Measurements from ENCODE around the gene PSAP. TPM values are rescaled to one million over a fixed set of nuclear protein-coding genes. Genes with fewer than 3 reads are reported as not detected.

The PSAP gene
- total RNA-seq, 1 experiment from 2014 or later: 336 TPM

GRCh38 chr10:71821909-71822763 lies 28.9 kb downstream of the PSAP start:
- H3K4me3 Mint-ChIP-seq: no peak overlapping the region
- Histone ChIP-seq H3K4ac (ENCODE audit: low read depth, low read length) (no peak overlapping the region), H3K9ac (ENCODE audit: extremely low read depth, insufficient read length, low read length) (no peak overlapping the region), H2AK5ac (ENCODE audit: insufficient read length, low read length) (no peak overlapping the region), H3K27ac (ENCODE audit: insufficient read length, low read depth, low read length) (no peak overlapping the region), H3T11ph (ENCODE audit: low read length) (no peak overlapping the region), H3K4me1 (ENCODE audit: insufficient read depth, low read length) (peaks cover 5% of the 10 kb centered on the region; the same call in 1 of the 2 replicates), H3K23ac (ENCODE audit: insufficient read length, low read depth, low read length) (no peak overlapping the region), H2BK120ac (ENCODE audit: low read depth, low read length, poor library complexity, severe bottlenecking) (no peak overlapping the region), H2BK12ac (ENCODE audit: insufficient read length, low read depth, low read length) (no peak overlapping the region), H3K9me3 (ENCODE audit: control insufficient read depth, low read depth, low read length) (no peaks in the 10 kb centered on the region), H2BK5ac (ENCODE audit: insufficient read length, low read length) (no peak overlapping the region), H4K91ac (ENCODE audit: insufficient read length, low read depth, low read length) (no peak overlapping the region), H3K79me1 (ENCODE audit: insufficient read depth, low read depth, low read length, poor library complexity, severe bottlenecking) (no peaks in the 10 kb centered on the region), H3K14ac (ENCODE audit: insufficient read depth, low read length) (no peak overlapping the region), H4K8ac (replicated peaks; ENCODE audit: insufficient read length, low read depth, low read length) (no peak overlapping the region), H2AFZ (ENCODE audit: low read length) (no peak overlapping the region), H3K79me2 (ENCODE audit: insufficient read depth, low read length) (no peaks in the 10 kb centered on the region), H3K4me2 (ENCODE audit: insufficient read depth, insufficient read length, low read length) (no peak overlapping the region), H3K23me2 (ENCODE audit: insufficient read length, low read depth, low read length, poor library complexity, severe bottlenecking) (no peaks in the 10 kb centered on the region), H2BK20ac (ENCODE audit: low read depth, low read length, poor library complexity, severe bottlenecking) (no peak overlapping the region), H2BK15ac (ENCODE audit: low read depth, low read length) (no peak overlapping the region), H4K20me1 (ENCODE audit: control insufficient read depth, insufficient read depth, insufficient read length) (no peaks in the 10 kb centered on the region), H4K5ac (ENCODE audit: insufficient read length, low read depth, low read length) (no peak overlapping the region), H3K18ac (ENCODE audit: insufficient read length, low read depth, low read length) (no peak overlapping the region), H3K56ac (ENCODE audit: insufficient read length, low read depth, low read length) (no peak overlapping the region), H3K27me3 (ENCODE audit: insufficient read depth, low read length) (no peaks in the 10 kb centered on the region)
- no peaks in the 10 kb centered on the region for H3K27me3 Mint-ChIP-seq (ENCODE audit: low read depth)
- peaks cover 38 to 89% (median 87%) of the 10 kb centered on the region in 3 experiments; a peak in 6 of 7 replicates for H3K36me3 Mint-ChIP-seq (ENCODE audit: insufficient read depth in 1 of 3, low read depth in 3 of 3)
- no CpG with 5 or more reads among the region's 9 CpGs for WGBS (ENCODE audit: extremely low coverage, insufficient read length, low lambda C conversion rate)
- H3K9me3 Mint-ChIP-seq: no peaks in the 10 kb centered on the region
- no peaks in the 10 kb centered on the region for H3K4me1 Mint-ChIP-seq
- TF ChIP-seq CTCF (conservative IDR thresholded peaks at IDR 0.05): no peak
- H3K27ac Mint-ChIP-seq: no peak overlapping the region
- DNase-seq: no peak

Measured in H9 (cell line).